HG02981 (cell line): ENCODE results near the gene PLXNA4.

Experiments used
- ATAC-seq: cut with Tn5 transposase; IDR thresholded peaks from one replicate; pipeline ENCODE4 v1.9.1; 2021; ENCODE audit warnings: mild to moderate bottlenecking, moderate library complexity; ENCODE audit not compliant: unreplicated experiment

The PLXNA4 gene

GRCh38 chr7:132446260-132446659, 130.0 kb downstream of the PLXNA4 start:
- no peak for ATAC-seq

GRCh38 chr7:132443761-132444520, 132.3 kb downstream of the PLXNA4 start:
- no peak for ATAC-seq

- ATAC-seq = no peak
Measured at GRCh38 chr7:132441935-132442334, 134.3 kb downstream of the PLXNA4 start.

GRCh38 chr7:132440151-132440550, 136.1 kb downstream of the PLXNA4 start:
- no peak for ATAC-seq

- no peak for ATAC-seq
Measured at GRCh38 chr7:132438926-132439325, 137.3 kb downstream of the PLXNA4 start.

- no peak for ATAC-seq
Measured at GRCh38 chr7:132437730-132438129, 138.5 kb downstream of the PLXNA4 start.

GRCh38 chr7:132436121-132436520, 140.1 kb downstream of the PLXNA4 start:
- ATAC-seq = no peak

GRCh38 chr7:132435016-132435990, 141.0 kb downstream of the PLXNA4 start:
- no peak for ATAC-seq

- ATAC-seq = no peak
Measured at GRCh38 chr7:132434041-132434440, 142.2 kb downstream of the PLXNA4 start.

GRCh38 chr7:132433301-132433700, 143.0 kb downstream of the PLXNA4 start:
- no peak for ATAC-seq

GRCh38 chr7:132430861-132431822, 145.1 kb downstream of the PLXNA4 start:
- ATAC-seq = no peak

GRCh38 chr7:132430041-132430855, 146.0 kb downstream of the PLXNA4 start:
- no peak for ATAC-seq

- ATAC-seq = no peak
Measured at GRCh38 chr7:132429181-132429580, 147.1 kb downstream of the PLXNA4 start.

- no peak for ATAC-seq
Measured at GRCh38 chr7:132428247-132428919, 147.9 kb downstream of the PLXNA4 start.

- no peak for ATAC-seq
Measured at GRCh38 chr7:132425942-132426341, 150.3 kb downstream of the PLXNA4 start.

- ATAC-seq = no peak
Measured at GRCh38 chr7:132424821-132425724, 151.2 kb downstream of the PLXNA4 start.

- ATAC-seq = no peak
Measured at GRCh38 chr7:132424277-132424676, 152.0 kb downstream of the PLXNA4 start.

GRCh38 chr7:132423594-132424200, 152.6 kb downstream of the PLXNA4 start:
- no peak for ATAC-seq
